K562 (cell line): Measurements from ENCODE around the gene PPM1F. TPM values are rescaled to one million over a fixed set of nuclear protein-coding genes. Genes with fewer than 3 reads are reported as not detected.

Experiments
- CXXC5 ChIP-seq: fragments of 250-450 bp; sonication (Bioruptor Pico); IDR thresholded peaks from 2 replicates; pipeline ENCODE4 v1.8.0; 2022; ENCODE audit warnings: inconsistent platforms, mild to moderate bottlenecking, moderate library complexity
- DMBX1 ChIP-seq: fragments of 250-450 bp; sonication (Bioruptor Pico); IDR thresholded peaks from 2 replicates; pipeline ENCODE4 v1.8.0; 2022; ENCODE audit warnings: inconsistent platforms, mild to moderate bottlenecking, moderate library complexity, borderline replicate concordance
- DPF2 ChIP-seq: fragments of 450-650 bp; IDR thresholded peaks from 2 replicates; pipeline ENCODE4 v1.6.1; 2016
- KLF13 ChIP-seq: fragments of 450-650 bp; IDR thresholded peaks from 2 replicates; pipeline ENCODE4 v1.6.1; 2016; ENCODE audit warnings: missing genetic modification characterization, low read depth, mild to moderate bottlenecking, missing compliant biosample characterization, moderate library complexity, borderline replicate concordance
- KLF16 ChIP-seq: IDR thresholded peaks from 2 replicates; pipeline ENCODE4 v1.6.1; 2016; ENCODE audit warnings: antibody characterized with exemption
- NCOA6 ChIP-seq: fragments of 450-650 bp; IDR thresholded peaks from 2 replicates; pipeline ENCODE4 v1.6.1; 2017; ENCODE audit warnings: mild to moderate bottlenecking
- RBM39 ChIP-seq: fragments of 200-400 bp; formaldehyde crosslinking; optimal IDR thresholded peaks from 2 replicates; pipeline ENCODE3; 2018; ENCODE audit warnings: low read depth, low read length
- ZBTB1 ChIP-seq: sonication (generic); formaldehyde crosslinking; IDR thresholded peaks from 2 replicates; pipeline ENCODE4 v1.8.1; 2023; ENCODE audit warnings: missing genetic modification reagents, low read depth, mild to moderate bottlenecking, borderline replicate concordance
- ZBTB11 ChIP-seq, 3 experiments: fragments of 200-800 bp in 1 of 3; fragments of 250-450 bp in 1 of 3; fragments of 450-650 bp in 1 of 3; sonication (Bioruptor Pico) in 1 of 3; sonication (Bioruptor generic) in 1 of 3; formaldehyde crosslinking in 1 of 3; IDR thresholded peaks; 2 replicates each; pipeline versions ENCODE4 v1.6.1 to v1.8.0; 2016 to 2022; ENCODE audit warnings: mild to moderate bottlenecking in 2 of 3, missing genetic modification characterization in 2 of 3, missing compliant biosample characterization in 1 of 3, moderate library complexity in 1 of 3
- ZMIZ1 ChIP-seq, 2 experiments: fragments of 150-350 bp in 1 of 2; IDR thresholded peaks; 2 replicates each; pipeline ENCODE4 v1.6.1; 2012 to 2016; ENCODE audit warnings: low read depth in 2 of 2, low read length in 2 of 2, mild to moderate bottlenecking in 1 of 2, moderate library complexity in 1 of 2
- ZNF12 ChIP-seq: sonication (generic); formaldehyde crosslinking; IDR thresholded peaks from 2 replicates; pipeline ENCODE4 v1.4.0; 2020; ENCODE audit warnings: mild to moderate bottlenecking, missing genetic modification reagents
- ZSCAN32 ChIP-seq: fragments of 450-650 bp; formaldehyde crosslinking; IDR thresholded peaks from 2 replicates; pipeline ENCODE4 v1.4.0; 2020; ENCODE audit warnings: mild to moderate bottlenecking, moderate library complexity
- polyA plus RNA-seq, 8 experiments: library from polyadenylated mRNA; depleted of rRNA in 4 of 8; stranded (reverse) in 5 of 8; unstranded in 3 of 8; fragments of >200 nt; fragmentation: Nextera tagmentation in 2 of 8; fragmentation: Illumina TruSeq in 1 of 8; extraction: Ambion mirVana in 2 of 8; extraction: Trizol in 1 of 8; gene quantifications; 2 replicates each; pipeline versions ENCODE4 v1.2.1 to v1.2.3, GENCODE V29; 2011 to 2014; ENCODE audit warnings: inconsistent platforms in 1 of 8, missing spikeins in 1 of 8
- total RNA-seq, 7 experiments: library from RNA; depleted of rRNA in 6 of 7; stranded (reverse); fragments of >200 nt in 6 of 7; fragmentation: Illumina TruSeq in 2 of 7; extraction: Trizol in 2 of 7; gene quantifications; 2 replicates each; pipeline versions ENCODE4 v1.2.1 to v1.2.3, GENCODE V29; 2011 to 2021; ENCODE audit warnings: low replicate concordance in 1 of 7
- TF ChIP-seq, protein P1 (sequence below): fragments of 250-450 bp; sonication (Bioruptor Pico); IDR thresholded peaks from 2 replicates; pipeline ENCODE4 v1.9.0; 2021; ENCODE audit warnings: mild to moderate bottlenecking, inconsistent platforms
- TF ChIP-seq, protein P2 (sequence below): fragments of 450-650 bp; IDR thresholded peaks from 2 replicates; pipeline ENCODE4 v1.6.1; 2016; ENCODE audit warnings: missing biosample characterization, missing genetic modification characterization
- TF ChIP-seq, protein P3 (sequence below): sonication (generic); formaldehyde crosslinking; IDR thresholded peaks from 2 replicates; pipeline ENCODE4 v1.8.1; 2023; ENCODE audit warnings: mild to moderate bottlenecking, missing genetic modification reagents, moderate library complexity

PPM1F gene
- total and polyA plus RNA-seq, 9 of the 15 experiments (the other 6 are each of a cell fraction or from before 2014, with no cell fraction given) = 2.1 to 159 (median 64.0) TPM

DNA sequence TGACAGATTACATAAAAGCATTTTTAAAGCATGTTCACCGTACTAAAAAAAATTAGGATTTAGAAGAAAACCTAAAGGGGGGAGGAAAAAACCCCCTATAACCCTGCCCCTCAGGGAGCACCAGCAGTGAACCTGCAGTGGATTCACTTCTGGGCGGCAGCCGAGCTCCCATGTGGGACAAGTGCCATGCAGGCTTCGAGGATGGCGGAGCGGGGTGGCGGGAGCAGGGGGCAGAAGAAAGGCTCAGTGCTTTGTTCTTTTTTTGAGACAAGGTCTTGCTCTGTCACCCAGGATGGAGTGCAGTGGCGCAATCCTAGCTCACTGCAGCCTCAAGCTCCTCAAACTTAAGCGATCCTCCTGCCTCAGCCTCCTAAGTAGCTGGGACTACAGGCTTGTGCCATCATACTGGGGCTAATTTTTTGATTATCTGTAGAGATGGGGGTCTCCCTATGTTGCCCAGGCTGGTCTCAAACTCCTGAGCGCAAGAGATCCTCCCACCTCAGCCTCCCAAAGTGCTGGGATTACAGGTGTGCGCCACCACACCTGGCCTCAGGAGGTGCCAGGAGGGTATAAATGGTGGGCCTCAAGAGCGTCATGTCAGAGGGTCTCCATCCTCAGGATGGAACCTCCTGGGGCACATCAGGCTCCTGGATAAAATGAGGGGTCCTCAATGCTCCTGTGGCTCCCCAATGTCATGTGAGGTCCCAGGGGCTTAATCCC lies 34.0 kb downstream of the PPM1F start (continued):
- TF ChIP-seq, protein P1, sequence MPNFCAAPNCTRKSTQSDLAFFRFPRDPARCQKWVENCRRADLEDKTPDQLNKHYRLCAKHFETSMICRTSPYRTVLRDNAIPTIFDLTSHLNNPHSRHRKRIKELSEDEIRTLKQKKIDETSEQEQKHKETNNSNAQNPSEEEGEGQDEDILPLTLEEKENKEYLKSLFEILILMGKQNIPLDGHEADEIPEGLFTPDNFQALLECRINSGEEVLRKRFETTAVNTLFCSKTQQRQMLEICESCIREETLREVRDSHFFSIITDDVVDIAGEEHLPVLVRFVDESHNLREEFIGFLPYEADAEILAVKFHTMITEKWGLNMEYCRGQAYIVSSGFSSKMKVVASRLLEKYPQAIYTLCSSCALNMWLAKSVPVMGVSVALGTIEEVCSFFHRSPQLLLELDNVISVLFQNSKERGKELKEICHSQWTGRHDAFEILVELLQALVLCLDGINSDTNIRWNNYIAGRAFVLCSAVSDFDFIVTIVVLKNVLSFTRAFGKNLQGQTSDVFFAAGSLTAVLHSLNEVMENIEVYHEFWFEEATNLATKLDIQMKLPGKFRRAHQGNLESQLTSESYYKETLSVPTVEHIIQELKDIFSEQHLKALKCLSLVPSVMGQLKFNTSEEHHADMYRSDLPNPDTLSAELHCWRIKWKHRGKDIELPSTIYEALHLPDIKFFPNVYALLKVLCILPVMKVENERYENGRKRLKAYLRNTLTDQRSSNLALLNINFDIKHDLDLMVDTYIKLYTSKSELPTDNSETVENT (CRISPR knock-in tag) = no peak
- TF ChIP-seq ZNF12 (no peak), ZBTB11 (CRISPR knock-in tag; IDR thresholded peaks at IDR 0.05) (no peak), DPF2 (no peak), KLF13 (tag) (no peak), ZMIZ1 (IDR thresholded peaks at IDR 0.05; ENCODE audit: low read depth in 2 of 2, low read length in 2 of 2) (no peak), KLF16 (no peak), ZSCAN32 (0 out of 2 replicates have a peak, but pooled peaks have one; percentile 7), CXXC5 (CRISPR knock-in tag) (no peak), RBM39 (peak; percentile 8), DMBX1 (CRISPR knock-in tag) (no peak), NCOA6 (no peak), ZBTB1 (CRISPR knock-in tag) (no peak; the same call in 1 of the 2 replicates)
- TF ChIP-seq, protein P2, sequence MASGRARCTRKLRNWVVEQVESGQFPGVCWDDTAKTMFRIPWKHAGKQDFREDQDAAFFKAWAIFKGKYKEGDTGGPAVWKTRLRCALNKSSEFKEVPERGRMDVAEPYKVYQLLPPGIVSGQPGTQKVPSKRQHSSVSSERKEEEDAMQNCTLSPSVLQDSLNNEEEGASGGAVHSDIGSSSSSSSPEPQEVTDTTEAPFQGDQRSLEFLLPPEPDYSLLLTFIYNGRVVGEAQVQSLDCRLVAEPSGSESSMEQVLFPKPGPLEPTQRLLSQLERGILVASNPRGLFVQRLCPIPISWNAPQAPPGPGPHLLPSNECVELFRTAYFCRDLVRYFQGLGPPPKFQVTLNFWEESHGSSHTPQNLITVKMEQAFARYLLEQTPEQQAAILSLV (tag) = no peak
- TF ChIP-seq, protein P3, sequence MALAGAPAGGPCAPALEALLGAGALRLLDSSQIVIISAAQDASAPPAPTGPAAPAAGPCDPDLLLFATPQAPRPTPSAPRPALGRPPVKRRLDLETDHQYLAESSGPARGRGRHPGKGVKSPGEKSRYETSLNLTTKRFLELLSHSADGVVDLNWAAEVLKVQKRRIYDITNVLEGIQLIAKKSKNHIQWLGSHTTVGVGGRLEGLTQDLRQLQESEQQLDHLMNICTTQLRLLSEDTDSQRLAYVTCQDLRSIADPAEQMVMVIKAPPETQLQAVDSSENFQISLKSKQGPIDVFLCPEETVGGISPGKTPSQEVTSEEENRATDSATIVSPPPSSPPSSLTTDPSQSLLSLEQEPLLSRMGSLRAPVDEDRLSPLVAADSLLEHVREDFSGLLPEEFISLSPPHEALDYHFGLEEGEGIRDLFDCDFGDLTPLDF = no peak
